GM23338 (cell line): ENCODE results near the gene PNPLA2. TPM values are rescaled to one million over a fixed set of nuclear protein-coding genes. Genes with fewer than 3 reads are reported as not detected.

Source experiments
- ATAC-seq: fragments of 200-7000 bp; cut with Tn5 transposase; 3 replicates; pipeline ENCODE4 v1.9.1; 2020
- DNase-seq: peaks from one replicate; pipeline ENCODE4 v3.0.0-alpha.2; 2015; ENCODE audit warnings: low spot score
- H2AFZ ChIP-seq: fragments of 200-600 bp; sonication (generic); 2 replicates; pipeline ENCODE4 v1.8.0; 2016; ENCODE audit warnings: antibody characterized with exemption, mild to moderate bottlenecking, moderate library complexity
- H3F3A ChIP-seq: fragments of 200-600 bp; sonication (generic); replicated peaks from 2 replicates; pipeline ENCODE4 v1.8.0; 2017; ENCODE audit warnings: antibody characterized with exemption, mixed run types, low read depth
- H3K27ac ChIP-seq: fragments of 200-600 bp; sonication (generic); 2 replicates; pipeline ENCODE4 v1.6.1; 2016; ENCODE audit warnings: low read depth
- H3K27me3 ChIP-seq: fragments of 200-600 bp; sonication (generic); 2 replicates; pipeline ENCODE4 v1.8.0; 2016; ENCODE audit warnings: mild to moderate bottlenecking, mixed run types, moderate library complexity; ENCODE audit not compliant: insufficient read depth
- H3K36me3 ChIP-seq: fragments of 200-600 bp; sonication (generic); 2 replicates; pipeline ENCODE4 v1.8.0; 2016; ENCODE audit warnings: mild to moderate bottlenecking; ENCODE audit not compliant: insufficient read depth
- H3K4me1 ChIP-seq: fragments of 200-600 bp; sonication (generic); 2 replicates; pipeline ENCODE4 v1.8.0; 2016; ENCODE audit warnings: mild to moderate bottlenecking, moderate library complexity; ENCODE audit not compliant: insufficient read depth
- H3K4me2 ChIP-seq: fragments of 200-600 bp; sonication (generic); 2 replicates; pipeline ENCODE4 v1.7.1; 2017; ENCODE audit warnings: mixed run types
- H3K4me3 ChIP-seq: fragments of 200-600 bp; sonication (generic); 2 replicates; pipeline ENCODE4 v1.6.1; 2016; ENCODE audit warnings: mixed run types
- H3K79me2 ChIP-seq: fragments of 200-600 bp; sonication (generic); replicated peaks from 2 replicates; pipeline ENCODE4 v1.8.0; 2017; ENCODE audit warnings: mild to moderate bottlenecking; ENCODE audit not compliant: insufficient read depth
- H3K9me2 ChIP-seq: fragments of 200-600 bp; sonication (generic); 2 replicates; pipeline ENCODE4 v1.8.0; 2017; ENCODE audit not compliant: insufficient read depth
- H4K20me1 ChIP-seq: fragments of 200-600 bp; sonication (generic); replicated peaks from 2 replicates; pipeline ENCODE4 v1.8.0; 2017; ENCODE audit warnings: mild to moderate bottlenecking; ENCODE audit not compliant: insufficient read depth
- H3K27ac Mint-ChIP-seq: 2 replicates; pipeline ENCODE4 v1.8.0; 2020; ENCODE audit warnings: inconsistent platforms, mild to moderate bottlenecking, moderate library complexity, mixed read lengths
- H3K27me3 Mint-ChIP-seq: 3 replicates; pipeline ENCODE4 v1.8.0; 2022; ENCODE audit warnings: low read depth, mild to moderate bottlenecking, moderate library complexity, mixed read lengths, inconsistent platforms; ENCODE audit not compliant: insufficient read depth, poor library complexity
- H3K36me3 Mint-ChIP-seq: 3 replicates; pipeline ENCODE4 v1.8.0; 2021; ENCODE audit warnings: low read depth, mild to moderate bottlenecking, inconsistent platforms, moderate library complexity, mixed read lengths
- H3K4me1 Mint-ChIP-seq: 3 replicates; pipeline ENCODE4 v1.8.0; 2020; ENCODE audit warnings: mild to moderate bottlenecking, inconsistent platforms, mixed read lengths
- H3K4me3 Mint-ChIP-seq: 3 replicates; pipeline ENCODE4 v1.8.0; 2021; ENCODE audit warnings: moderate library complexity, mild to moderate bottlenecking, inconsistent platforms, mixed read lengths
- H3K9me3 Mint-ChIP-seq: 3 replicates; pipeline ENCODE4 v1.8.0; 2020; ENCODE audit warnings: moderate library complexity, mild to moderate bottlenecking, inconsistent platforms, mixed read lengths
- CREB1 ChIP-seq: fragments of 250-450 bp; sonication (Bioruptor Pico); IDR thresholded peaks from 2 replicates; pipeline ENCODE4 v1.5.0; 2020; ENCODE audit warnings: low read depth, mild to moderate bottlenecking, moderate library complexity
- EZH2 ChIP-seq: fragments of 200-600 bp; sonication (generic); IDR thresholded peaks from one replicate; pipeline ENCODE4 v1.8.0; 2017; ENCODE audit warnings: antibody characterized with exemption, mild to moderate bottlenecking, low read depth; ENCODE audit not compliant: unreplicated experiment
- EZH2phosphoT487 ChIP-seq: fragments of 200-600 bp; sonication (generic); IDR thresholded peaks from one replicate; pipeline ENCODE4 v1.8.1; 2018; ENCODE audit warnings: antibody characterized with exemption; ENCODE audit not compliant: unreplicated experiment
- JUNB ChIP-seq: IDR thresholded peaks from one replicate; pipeline ENCODE4 v1.6.1; 2016; ENCODE audit warnings: antibody characterized with exemption; ENCODE audit not compliant: unreplicated experiment
- NANOG ChIP-seq: IDR thresholded peaks from 2 replicates; pipeline ENCODE4 v1.6.1; 2016; ENCODE audit warnings: antibody characterized with exemption, borderline replicate concordance
- POLR2AphosphoS5 ChIP-seq: IDR thresholded peaks from 2 replicates; pipeline ENCODE4 v1.6.1; 2016; ENCODE audit warnings: antibody characterized with exemption, low read depth
- STAT1 ChIP-seq: IDR thresholded peaks from one replicate; pipeline ENCODE4 v1.6.1; 2016; ENCODE audit warnings: antibody characterized with exemption; ENCODE audit not compliant: unreplicated experiment
- ZNF114 ChIP-seq: fragments of 250-450 bp; sonication (Bioruptor Pico); IDR thresholded peaks from 2 replicates; pipeline ENCODE4 v1.5.0; 2020; ENCODE audit warnings: mild to moderate bottlenecking, moderate library complexity
- ZNF331 ChIP-seq: fragments of 250-450 bp; sonication (Bioruptor Pico); IDR thresholded peaks from 2 replicates; pipeline ENCODE4 v1.5.0; 2020; ENCODE audit warnings: low read depth, mild to moderate bottlenecking, moderate library complexity
- polyA plus RNA-seq: library from polyadenylated mRNA; unstranded; fragments of >200 nt; fragmentation: Nextera tagmentation; extraction: Ambion mirVana; gene quantifications from 2 replicates; pipeline ENCODE4 v1.2.1, GENCODE V29; 2016
- total RNA-seq: library from RNA; depleted of rRNA; stranded (reverse); fragments of >200 nt; shearing (Covaris generic); gene quantifications from 2 replicates; pipeline ENCODE4 v1.2.3, GENCODE V29; 2014
- TF ChIP-seq, protein P1 (sequence below), 2 experiments: fragments of 200-600 bp in 1 of 2; sonication (generic) in 1 of 2; conservative IDR thresholded peaks; 2 replicates each; pipeline versions ENCODE4 v1.5.1 to v1.6.1; 2016 to 2017; ENCODE audit warnings: antibody characterized with exemption in 2 of 2, low read depth in 2 of 2, mild to moderate bottlenecking in 2 of 2, moderate library complexity in 1 of 2
- TF ChIP-seq, protein P2 (sequence below): IDR thresholded peaks from one replicate; pipeline ENCODE4 v1.6.1; 2018; ENCODE audit warnings: antibody characterized with exemption; ENCODE audit not compliant: unreplicated experiment
- TF ChIP-seq, protein P3 (sequence below): IDR thresholded peaks from 2 replicates; pipeline ENCODE4 v1.6.1; 2016; ENCODE audit warnings: antibody characterized with exemption
- TF ChIP-seq, protein P4 (sequence below): fragments of 250-450 bp; sonication (Bioruptor Pico); IDR thresholded peaks from 2 replicates; pipeline ENCODE4 v1.5.0; 2020; ENCODE audit warnings: mild to moderate bottlenecking, moderate library complexity

Gene PNPLA2
- total and polyA plus RNA-seq, 2 experiments from 2014 or later, result 31.1 to 45.6 TPM

DNA sequence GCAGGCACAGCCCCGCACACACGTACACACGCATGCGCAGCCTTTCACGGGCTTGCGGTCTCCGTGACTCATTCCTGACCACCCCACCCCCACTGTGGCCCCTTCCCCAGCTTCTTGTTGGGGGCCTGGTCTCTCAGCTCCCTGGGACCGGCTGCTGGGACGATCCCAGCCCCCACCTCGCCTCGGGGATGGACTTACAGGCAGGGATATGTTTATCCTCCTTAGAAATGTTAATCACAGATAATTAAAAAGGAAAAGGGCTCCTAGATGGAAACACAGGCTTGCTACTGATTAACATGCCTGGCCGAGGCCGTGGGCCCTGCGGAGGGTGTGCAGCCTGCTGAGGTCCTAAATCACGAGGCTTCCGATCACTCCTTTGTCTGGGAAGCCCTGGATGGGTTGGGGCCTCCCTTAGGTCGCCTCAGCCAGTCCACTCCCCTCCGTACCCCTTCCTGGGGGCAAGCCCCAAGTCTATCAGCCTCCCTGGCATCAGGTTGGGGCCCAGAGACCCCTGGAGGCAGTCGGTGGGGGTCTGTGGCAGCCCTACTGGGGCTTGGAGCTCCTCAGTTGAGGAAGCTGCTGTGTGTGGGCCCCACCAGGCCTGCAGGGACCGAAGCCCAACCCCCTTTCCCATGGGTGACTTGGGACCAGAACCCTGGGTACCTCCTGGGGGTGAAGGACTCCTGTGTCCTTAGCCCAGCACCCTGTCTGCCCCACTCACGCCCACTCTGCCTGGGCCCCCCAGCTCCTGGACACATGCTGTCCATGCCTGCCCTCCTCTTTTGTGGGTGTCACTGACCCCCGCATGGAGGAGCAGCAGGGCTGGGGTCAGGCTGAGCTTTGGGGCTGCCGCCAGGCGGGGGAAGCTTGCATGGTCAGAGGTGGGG lies 44.6 kb downstream of the PNPLA2 start:
- no peaks in the 10 kb centered on the region for H3K36me3 ChIP-seq
- Mint-ChIP-seq H3K4me3 (peak overlapping the region; percentile 50), H3K36me3 (peaks cover 3% of the 10 kb centered on the region; the same call in 1 of the 3 replicates), H3K27me3 (peaks cover 36% of the 10 kb centered on the region), H3K9me3 (no peaks in the 10 kb centered on the region; the same call in 2 of the 3 replicates), H3K4me1 (peaks cover 23% of the 10 kb centered on the region), H3K27ac (peak overlapping the region; percentile 59; the same call in 1 of the 2 replicates)
- no peaks in the 10 kb centered on the region for H3K9me2 ChIP-seq
- peaks cover 14% of the 10 kb centered on the region; the same call in 1 of the 2 replicates for H3K4me1 ChIP-seq
- TF ChIP-seq EZH2phosphoT487 (no peak), ZNF114 (CRISPR knock-in tag) (no peak), STAT1 (no peak), CREB1 (CRISPR knock-in tag) (no peak), ZNF331 (CRISPR knock-in tag) (no peak), JUNB (no peak), EZH2 (no peak), POLR2AphosphoS5 (no peak; the same call in 1 of the 2 replicates), NANOG (no peak)
- TF ChIP-seq, protein P1, sequence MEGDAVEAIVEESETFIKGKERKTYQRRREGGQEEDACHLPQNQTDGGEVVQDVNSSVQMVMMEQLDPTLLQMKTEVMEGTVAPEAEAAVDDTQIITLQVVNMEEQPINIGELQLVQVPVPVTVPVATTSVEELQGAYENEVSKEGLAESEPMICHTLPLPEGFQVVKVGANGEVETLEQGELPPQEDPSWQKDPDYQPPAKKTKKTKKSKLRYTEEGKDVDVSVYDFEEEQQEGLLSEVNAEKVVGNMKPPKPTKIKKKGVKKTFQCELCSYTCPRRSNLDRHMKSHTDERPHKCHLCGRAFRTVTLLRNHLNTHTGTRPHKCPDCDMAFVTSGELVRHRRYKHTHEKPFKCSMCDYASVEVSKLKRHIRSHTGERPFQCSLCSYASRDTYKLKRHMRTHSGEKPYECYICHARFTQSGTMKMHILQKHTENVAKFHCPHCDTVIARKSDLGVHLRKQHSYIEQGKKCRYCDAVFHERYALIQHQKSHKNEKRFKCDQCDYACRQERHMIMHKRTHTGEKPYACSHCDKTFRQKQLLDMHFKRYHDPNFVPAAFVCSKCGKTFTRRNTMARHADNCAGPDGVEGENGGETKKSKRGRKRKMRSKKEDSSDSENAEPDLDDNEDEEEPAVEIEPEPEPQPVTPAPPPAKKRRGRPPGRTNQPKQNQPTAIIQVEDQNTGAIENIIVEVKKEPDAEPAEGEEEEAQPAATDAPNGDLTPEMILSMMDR (conservative IDR thresholded peaks at IDR 0.05; ENCODE audit: low read depth in 2 of 2), result no peak
- TF ChIP-seq, protein P2, sequence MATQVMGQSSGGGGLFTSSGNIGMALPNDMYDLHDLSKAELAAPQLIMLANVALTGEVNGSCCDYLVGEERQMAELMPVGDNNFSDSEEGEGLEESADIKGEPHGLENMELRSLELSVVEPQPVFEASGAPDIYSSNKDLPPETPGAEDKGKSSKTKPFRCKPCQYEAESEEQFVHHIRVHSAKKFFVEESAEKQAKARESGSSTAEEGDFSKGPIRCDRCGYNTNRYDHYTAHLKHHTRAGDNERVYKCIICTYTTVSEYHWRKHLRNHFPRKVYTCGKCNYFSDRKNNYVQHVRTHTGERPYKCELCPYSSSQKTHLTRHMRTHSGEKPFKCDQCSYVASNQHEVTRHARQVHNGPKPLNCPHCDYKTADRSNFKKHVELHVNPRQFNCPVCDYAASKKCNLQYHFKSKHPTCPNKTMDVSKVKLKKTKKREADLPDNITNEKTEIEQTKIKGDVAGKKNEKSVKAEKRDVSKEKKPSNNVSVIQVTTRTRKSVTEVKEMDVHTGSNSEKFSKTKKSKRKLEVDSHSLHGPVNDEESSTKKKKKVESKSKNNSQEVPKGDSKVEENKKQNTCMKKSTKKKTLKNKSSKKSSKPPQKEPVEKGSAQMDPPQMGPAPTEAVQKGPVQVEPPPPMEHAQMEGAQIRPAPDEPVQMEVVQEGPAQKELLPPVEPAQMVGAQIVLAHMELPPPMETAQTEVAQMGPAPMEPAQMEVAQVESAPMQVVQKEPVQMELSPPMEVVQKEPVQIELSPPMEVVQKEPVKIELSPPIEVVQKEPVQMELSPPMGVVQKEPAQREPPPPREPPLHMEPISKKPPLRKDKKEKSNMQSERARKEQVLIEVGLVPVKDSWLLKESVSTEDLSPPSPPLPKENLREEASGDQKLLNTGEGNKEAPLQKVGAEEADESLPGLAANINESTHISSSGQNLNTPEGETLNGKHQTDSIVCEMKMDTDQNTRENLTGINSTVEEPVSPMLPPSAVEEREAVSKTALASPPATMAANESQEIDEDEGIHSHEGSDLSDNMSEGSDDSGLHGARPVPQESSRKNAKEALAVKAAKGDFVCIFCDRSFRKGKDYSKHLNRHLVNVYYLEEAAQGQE, result no peak
- TF ChIP-seq, protein P3, sequence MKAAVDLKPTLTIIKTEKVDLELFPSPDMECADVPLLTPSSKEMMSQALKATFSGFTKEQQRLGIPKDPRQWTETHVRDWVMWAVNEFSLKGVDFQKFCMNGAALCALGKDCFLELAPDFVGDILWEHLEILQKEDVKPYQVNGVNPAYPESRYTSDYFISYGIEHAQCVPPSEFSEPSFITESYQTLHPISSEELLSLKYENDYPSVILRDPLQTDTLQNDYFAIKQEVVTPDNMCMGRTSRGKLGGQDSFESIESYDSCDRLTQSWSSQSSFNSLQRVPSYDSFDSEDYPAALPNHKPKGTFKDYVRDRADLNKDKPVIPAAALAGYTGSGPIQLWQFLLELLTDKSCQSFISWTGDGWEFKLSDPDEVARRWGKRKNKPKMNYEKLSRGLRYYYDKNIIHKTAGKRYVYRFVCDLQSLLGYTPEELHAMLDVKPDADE, result no peak
- TF ChIP-seq, protein P4, sequence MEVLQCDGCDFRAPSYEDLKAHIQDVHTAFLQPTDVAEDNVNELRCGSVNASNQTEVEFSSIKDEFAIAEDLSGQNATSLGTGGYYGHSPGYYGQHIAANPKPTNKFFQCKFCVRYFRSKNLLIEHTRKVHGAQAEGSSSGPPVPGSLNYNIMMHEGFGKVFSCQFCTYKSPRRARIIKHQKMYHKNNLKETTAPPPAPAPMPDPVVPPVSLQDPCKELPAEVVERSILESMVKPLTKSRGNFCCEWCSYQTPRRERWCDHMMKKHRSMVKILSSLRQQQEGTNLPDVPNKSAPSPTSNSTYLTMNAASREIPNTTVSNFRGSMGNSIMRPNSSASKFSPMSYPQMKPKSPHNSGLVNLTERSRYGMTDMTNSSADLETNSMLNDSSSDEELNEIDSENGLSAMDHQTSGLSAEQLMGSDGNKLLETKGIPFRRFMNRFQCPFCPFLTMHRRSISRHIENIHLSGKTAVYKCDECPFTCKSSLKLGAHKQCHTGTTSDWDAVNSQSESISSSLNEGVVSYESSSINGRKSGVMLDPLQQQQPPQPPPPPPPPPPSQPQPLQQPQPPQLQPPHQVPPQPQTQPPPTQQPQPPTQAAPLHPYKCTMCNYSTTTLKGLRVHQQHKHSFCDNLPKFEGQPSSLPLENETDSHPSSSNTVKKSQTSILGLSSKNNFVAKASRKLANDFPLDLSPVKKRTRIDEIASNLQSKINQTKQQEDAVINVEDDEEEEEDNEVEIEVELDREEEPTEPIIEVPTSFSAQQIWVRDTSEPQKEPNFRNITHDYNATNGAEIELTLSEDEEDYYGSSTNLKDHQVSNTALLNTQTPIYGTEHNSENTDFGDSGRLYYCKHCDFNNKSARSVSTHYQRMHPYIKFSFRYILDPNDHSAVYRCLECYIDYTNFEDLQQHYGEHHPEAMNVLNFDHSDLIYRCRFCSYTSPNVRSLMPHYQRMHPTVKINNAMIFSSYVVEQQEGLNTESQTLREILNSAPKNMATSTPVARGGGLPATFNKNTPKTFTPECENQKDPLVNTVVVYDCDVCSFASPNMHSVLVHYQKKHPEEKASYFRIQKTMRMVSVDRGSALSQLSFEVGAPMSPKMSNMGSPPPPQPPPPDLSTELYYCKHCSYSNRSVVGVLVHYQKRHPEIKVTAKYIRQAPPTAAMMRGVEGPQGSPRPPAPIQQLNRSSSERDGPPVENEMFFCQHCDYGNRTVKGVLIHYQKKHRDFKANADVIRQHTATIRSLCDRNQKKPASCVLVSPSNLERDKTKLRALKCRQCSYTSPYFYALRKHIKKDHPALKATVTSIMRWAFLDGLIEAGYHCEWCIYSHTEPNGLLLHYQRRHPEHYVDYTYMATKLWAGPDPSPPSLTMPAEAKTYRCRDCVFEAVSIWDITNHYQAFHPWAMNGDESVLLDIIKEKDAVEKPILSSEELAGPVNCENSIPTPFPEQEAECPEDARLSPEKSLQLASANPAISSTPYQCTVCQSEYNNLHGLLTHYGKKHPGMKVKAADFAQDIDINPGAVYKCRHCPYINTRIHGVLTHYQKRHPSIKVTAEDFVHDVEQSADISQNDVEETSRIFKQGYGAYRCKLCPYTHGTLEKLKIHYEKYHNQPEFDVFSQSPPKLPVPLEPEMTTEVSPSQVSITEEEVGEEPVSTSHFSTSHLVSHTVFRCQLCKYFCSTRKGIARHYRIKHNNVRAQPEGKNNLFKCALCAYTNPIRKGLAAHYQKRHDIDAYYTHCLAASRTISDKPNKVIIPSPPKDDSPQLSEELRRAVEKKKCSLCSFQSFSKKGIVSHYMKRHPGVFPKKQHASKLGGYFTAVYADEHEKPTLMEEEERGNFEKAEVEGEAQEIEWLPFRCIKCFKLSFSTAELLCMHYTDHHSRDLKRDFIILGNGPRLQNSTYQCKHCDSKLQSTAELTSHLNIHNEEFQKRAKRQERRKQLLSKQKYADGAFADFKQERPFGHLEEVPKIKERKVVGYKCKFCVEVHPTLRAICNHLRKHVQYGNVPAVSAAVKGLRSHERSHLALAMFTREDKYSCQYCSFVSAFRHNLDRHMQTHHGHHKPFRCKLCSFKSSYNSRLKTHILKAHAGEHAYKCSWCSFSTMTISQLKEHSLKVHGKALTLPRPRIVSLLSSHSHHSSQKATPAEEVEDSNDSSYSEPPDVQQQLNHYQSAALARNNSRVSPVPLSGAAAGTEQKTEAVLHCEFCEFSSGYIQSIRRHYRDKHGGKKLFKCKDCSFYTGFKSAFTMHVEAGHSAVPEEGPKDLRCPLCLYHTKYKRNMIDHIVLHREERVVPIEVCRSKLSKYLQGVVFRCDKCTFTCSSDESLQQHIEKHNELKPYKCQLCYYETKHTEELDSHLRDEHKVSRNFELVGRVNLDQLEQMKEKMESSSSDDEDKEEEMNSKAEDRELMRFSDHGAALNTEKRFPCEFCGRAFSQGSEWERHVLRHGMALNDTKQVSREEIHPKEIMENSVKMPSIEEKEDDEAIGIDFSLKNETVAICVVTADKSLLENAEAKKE (CRISPR knock-in tag), result no peak
- no peaks in the 10 kb centered on the region for H3K79me2 ChIP-seq
- peaks cover 39% of the 10 kb centered on the region for H4K20me1 ChIP-seq
- ATAC-seq (peak; percentile 15), DNase-seq (no peak)
- peak overlapping the region; percentile 45; the same call in 1 of the 2 replicates for H3K27ac ChIP-seq
- H3K4me3 ChIP-seq, result peak overlapping the region; percentile 34; the same call in 1 of the 2 replicates
- no peak overlapping the region for H2AFZ ChIP-seq
- no peaks in the 10 kb centered on the region for H3K27me3 ChIP-seq
- peak overlapping the region; percentile 71 for H3K4me2 ChIP-seq
- H3F3A ChIP-seq, result peaks cover 23% of the 10 kb centered on the region
